ENCODE measurements around the gene PGAP2. TPM values are rescaled to one million over a fixed set of nuclear protein-coding genes. Genes with fewer than 3 reads are reported as not detected.
A peak's percentile ranks its signal among the peaks of the same experiment; 100 is the strongest.

The PGAP2 gene
- total RNA-seq, 1 donor from 2014 or later = 26.3 TPM

GRCh38 chr11:3861683-3862082 lies 53.3 kb downstream of the PGAP2 start:
- FAIRE-seq = no peak
- no peak for TF ChIP-seq CTCF (IDR thresholded peaks at IDR 0.05; ENCODE audit: insufficient read depth, low read length, severe bottlenecking)
- Histone ChIP-seq H3K4me3 (ENCODE audit: low read depth, low read length) (no peak overlapping the region), H3K27me3 (ENCODE audit: control insufficient read depth, insufficient read depth, low read length) (no peaks in the 10 kb centered on the region), H3K36me3 (ENCODE audit: control insufficient read depth, insufficient read depth, low read length) (no peaks in the 10 kb centered on the region)
- DNase-seq (ENCODE audit: low read depth) = no peak

- FAIRE-seq (no peak), DNase-seq (ENCODE audit: low read depth) (peak; percentile 86)
- Histone ChIP-seq H3K27me3 (ENCODE audit: control insufficient read depth, insufficient read depth, low read length) (no peaks in the 10 kb centered on the region), H3K4me3 (ENCODE audit: low read depth, low read length) (no peak overlapping the region), H3K36me3 (ENCODE audit: control insufficient read depth, insufficient read depth, low read length) (no peaks in the 10 kb centered on the region)
- no peak for TF ChIP-seq CTCF (IDR thresholded peaks at IDR 0.05; ENCODE audit: insufficient read depth, low read length, severe bottlenecking)
These were observed 57.2 kb downstream of the PGAP2 start for GRCh38 chr11:3865388-3866193.

GRCh38 chr11:3866206-3866605 lies 57.8 kb downstream of the PGAP2 start:
- FAIRE-seq (no peak), DNase-seq (ENCODE audit: low read depth) (peak; percentile 34)
- Histone ChIP-seq H3K36me3 (ENCODE audit: control insufficient read depth, insufficient read depth, low read length) (no peaks in the 10 kb centered on the region), H3K4me3 (ENCODE audit: low read depth, low read length) (no peak overlapping the region), H3K27me3 (ENCODE audit: control insufficient read depth, insufficient read depth, low read length) (no peaks in the 10 kb centered on the region)
- TF ChIP-seq CTCF (IDR thresholded peaks at IDR 0.05; ENCODE audit: insufficient read depth, low read length, severe bottlenecking) = no peak

GRCh38 chr11:3866836-3867208 lies 58.5 kb downstream of the PGAP2 start:
- H3K36me3 ChIP-seq (ENCODE audit: control insufficient read depth, insufficient read depth, low read length) = no peaks in the 10 kb centered on the region
- H3K4me3 ChIP-seq (ENCODE audit: low read depth, low read length) = no peak overlapping the region
- no peak for DNase-seq (ENCODE audit: low read depth)
- TF ChIP-seq CTCF (IDR thresholded peaks at IDR 0.05; ENCODE audit: insufficient read depth, low read length, severe bottlenecking) = no peak
- FAIRE-seq = no peak
- no peaks in the 10 kb centered on the region for H3K27me3 ChIP-seq (ENCODE audit: control insufficient read depth, insufficient read depth, low read length)

GRCh38 chr11:3867209-3868091 lies 59.1 kb downstream of the PGAP2 start:
- H3K36me3 ChIP-seq (ENCODE audit: control insufficient read depth, insufficient read depth, low read length) = no peaks in the 10 kb centered on the region
- no peak for FAIRE-seq

More at GRCh38 chr11:3867209-3868091, 59.1 kb downstream of the PGAP2 start:
- H3K4me3 ChIP-seq (ENCODE audit: low read depth, low read length) = no peak overlapping the region
- no peaks in the 10 kb centered on the region for H3K27me3 ChIP-seq (ENCODE audit: control insufficient read depth, insufficient read depth, low read length)
- peak; percentile 69 for DNase-seq (ENCODE audit: low read depth)
- TF ChIP-seq CTCF (IDR thresholded peaks at IDR 0.05; ENCODE audit: insufficient read depth, low read length, severe bottlenecking) = no peak

Measured in bronchial epithelial cell (primary cell).